Fibroblast of pulmonary artery (primary cell): ENCODE results near the gene NGFR.
A peak's percentile ranks its signal among the peaks of the same experiment; 100 is the strongest.

ENCODE experiments used
- DNase-seq: peaks from one replicate; pipeline ENCODE4 v3.0.0-alpha.2; 2010; ENCODE audit warnings: low read depth
- H3K4me3 ChIP-seq: replicated peaks from 2 replicates; pipeline ENCODE4 v1.5.1; 2011; ENCODE audit warnings: low read depth, mild to moderate bottlenecking, control low read depth, low read length, moderate library complexity
- CTCF ChIP-seq: IDR thresholded peaks from 2 replicates; pipeline ENCODE4 v1.5.1; 2011; ENCODE audit warnings: mild to moderate bottlenecking, control low read depth, low read length, inconsistent platforms; ENCODE audit errors: missing control alignments

Gene NGFR

DNA sequence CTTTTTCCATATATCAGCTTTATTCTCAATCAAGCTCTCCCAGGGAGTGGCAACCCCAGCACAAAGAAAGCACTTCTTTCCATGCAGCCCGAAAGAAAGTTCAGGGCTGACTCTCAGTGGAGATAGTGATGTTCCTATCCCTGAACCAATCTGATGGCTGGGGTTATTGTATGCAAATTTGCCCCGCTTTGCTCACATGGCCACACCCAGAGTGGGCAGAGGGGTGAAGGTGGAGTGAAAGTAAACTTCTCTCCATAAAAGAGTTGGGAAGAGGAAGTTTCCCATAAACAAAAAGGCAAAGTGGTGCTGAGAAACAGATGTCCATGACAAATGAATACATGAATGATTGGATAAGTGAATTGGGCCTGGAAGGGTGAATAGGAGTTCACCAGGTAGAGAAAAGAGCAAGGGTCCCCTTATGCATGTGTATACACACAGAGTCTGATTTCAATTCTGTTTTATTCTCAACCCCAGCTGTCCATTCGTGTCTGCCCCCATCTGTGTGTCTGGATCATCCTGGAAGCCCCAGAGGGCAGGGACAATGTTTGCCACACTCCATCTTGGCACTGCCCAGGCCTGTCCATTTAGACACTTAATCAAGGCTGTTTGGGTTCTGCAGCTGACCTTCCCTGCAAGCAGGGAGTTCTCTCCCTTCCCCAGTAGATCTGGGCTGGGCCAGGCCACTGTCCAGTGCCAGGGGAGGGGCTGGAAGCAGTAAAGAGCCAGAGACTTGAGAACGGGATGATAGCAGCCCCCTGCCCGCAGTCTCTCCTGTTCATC lies 14.1 kb upstream of the NGFR start:
- no peak for DNase-seq
- H3K4me3 ChIP-seq = no peak overlapping the region
- TF ChIP-seq CTCF = no peak

GRCh38 chr17:49482144-49482817 lies 12.8 kb upstream of the NGFR start:
- no peak overlapping the region for H3K4me3 ChIP-seq
- no peak for TF ChIP-seq CTCF
- DNase-seq = peak; percentile 17

DNA sequence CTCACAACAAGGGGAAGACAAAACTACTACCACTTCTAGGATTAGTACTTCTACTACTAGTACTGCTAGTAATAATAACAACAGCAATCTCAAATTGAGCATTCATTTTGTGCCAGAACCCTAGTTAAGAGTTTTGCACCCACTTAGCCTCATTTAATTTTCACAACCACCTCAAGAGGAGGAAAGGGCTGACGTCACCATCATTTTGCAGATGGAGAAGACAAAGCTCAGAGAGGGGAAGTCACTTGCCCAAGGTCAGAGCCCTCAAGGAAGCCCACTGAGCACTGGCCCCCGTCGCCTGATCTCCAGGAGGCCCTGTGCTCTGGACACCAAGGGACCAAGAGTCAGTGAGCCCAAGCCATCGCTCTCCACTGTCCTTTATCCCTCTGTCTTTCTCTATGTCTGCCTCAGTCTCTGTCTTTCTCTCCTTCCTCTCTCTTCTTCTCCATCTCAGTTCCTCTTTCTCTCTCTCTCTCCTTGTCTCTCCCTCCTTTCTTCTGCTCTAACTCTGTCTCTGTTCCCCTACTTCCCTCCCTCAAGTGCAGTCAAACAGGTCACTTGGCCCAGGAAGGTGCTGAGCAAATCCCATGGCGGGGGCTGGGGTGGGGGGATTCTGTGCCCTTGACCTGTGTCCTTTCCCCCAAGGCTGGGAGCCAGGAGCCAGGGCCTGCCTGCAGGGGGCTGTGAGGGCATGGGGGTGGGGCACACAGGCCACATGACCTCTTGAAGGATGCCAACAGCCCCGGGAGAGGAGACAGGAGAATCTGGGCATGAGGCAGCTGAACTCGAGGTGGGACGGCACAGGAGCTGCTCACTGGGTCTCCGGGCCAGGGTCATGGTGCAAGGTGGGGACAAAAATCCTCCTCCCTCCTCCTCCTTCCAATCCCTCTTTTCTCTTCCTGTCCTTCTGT lies 11.2 kb upstream of the NGFR start:
- TF ChIP-seq CTCF = no peak
- DNase-seq = no peak
- H3K4me3 ChIP-seq = no peak overlapping the region

DNA sequence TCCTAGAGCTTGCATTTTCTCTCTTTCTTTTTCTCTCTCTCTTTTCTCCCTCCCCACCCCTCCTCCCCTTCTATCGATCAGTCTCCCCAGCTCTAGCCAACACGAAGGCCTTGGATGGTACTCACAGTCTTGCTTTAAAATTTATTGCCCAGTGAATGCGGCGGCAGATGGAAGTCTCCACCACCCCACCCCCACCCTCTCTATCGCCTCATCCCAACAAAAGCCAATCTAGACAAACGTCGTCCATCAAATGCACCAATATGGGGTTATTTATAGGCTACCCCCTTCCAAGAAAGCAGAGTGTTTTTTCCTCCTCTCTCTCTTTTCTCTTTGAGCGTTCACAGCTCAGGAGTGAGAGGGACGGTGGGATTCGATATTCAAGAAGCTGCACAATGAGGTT lies 10.5 kb upstream of the NGFR start:
- no peak for TF ChIP-seq CTCF
- no peak for DNase-seq
- H3K4me3 ChIP-seq = no peak overlapping the region

- TF ChIP-seq CTCF = no peak
- DNase-seq = no peak
- no peak overlapping the region for H3K4me3 ChIP-seq
Measured at GRCh38 chr17:49486012-49486641, 9.0 kb upstream of the NGFR start.

DNA sequence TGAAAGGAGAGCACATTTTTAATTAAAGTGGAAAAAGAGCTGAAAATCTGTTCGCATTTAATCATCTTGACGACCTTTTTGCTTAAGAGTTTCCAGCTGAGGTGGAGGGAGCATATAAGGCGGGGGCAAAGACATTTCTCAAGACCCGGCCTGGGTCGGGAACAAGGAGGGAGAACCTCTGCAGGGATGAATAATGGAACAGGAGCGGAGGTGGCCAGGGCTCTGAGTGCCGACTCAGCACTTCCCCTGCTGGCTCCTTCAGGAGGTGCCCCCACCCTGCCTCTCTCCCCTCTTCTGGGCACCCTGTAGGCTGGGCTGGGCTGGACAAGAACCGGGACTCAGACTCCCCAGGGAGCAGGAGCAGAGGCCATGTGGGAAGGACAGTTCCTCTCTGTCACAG lies 7.9 kb upstream of the NGFR start:
- no peak for TF ChIP-seq CTCF
- no peak for DNase-seq
- H3K4me3 ChIP-seq = no peak overlapping the region
